Fibroblast of villous mesenchyme (primary cell): Measurements from ENCODE around the gene TMF1. TPM values are rescaled to one million over a fixed set of nuclear protein-coding genes. Genes with fewer than 3 reads are reported as not detected.

ENCODE experiments used
- DNase-seq: peaks from one replicate; pipeline ENCODE4 v3.0.0-alpha.2; 2010; ENCODE audit warnings: low read depth
- H3K4me3 ChIP-seq: 2 replicates; pipeline ENCODE4 v1.5.1; 2011; ENCODE audit warnings: low read depth, mild to moderate bottlenecking, low read length
- total RNA-seq: library from RNA; depleted of rRNA; stranded (reverse); fragments of >200 nt; gene quantifications from 2 replicates; pipeline ENCODE4 v1.2.3, GENCODE V29; 2012
- TF ChIP-seq, protein P1 (sequence below): IDR thresholded peaks from 2 replicates; pipeline ENCODE4 v1.5.1; 2012; ENCODE audit warnings: low read depth, mild to moderate bottlenecking, low read length; ENCODE audit not compliant: insufficient read depth

TMF1 gene
- total RNA-seq, 1 donor, result 49.2 TPM

DNA sequence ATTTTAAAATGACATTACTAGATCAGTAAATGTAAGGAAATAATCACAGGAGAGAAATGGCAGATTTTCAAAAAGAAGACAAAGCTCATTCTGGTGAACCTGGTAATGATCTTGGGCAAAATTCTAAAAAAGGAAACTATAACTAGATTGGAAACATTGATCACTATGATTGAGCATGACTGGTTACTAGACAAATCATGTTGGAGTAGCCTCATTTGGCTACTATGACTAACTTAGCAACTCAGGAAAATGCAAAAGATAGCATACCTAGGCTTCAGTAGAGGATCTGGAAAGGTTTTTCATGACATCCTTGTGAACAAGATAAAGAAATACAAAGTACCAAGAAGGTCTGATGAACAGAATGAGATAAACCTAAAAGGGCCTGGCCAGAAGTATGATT is 7.6 kb upstream of the TMF1 start:
- TF ChIP-seq, protein P1, sequence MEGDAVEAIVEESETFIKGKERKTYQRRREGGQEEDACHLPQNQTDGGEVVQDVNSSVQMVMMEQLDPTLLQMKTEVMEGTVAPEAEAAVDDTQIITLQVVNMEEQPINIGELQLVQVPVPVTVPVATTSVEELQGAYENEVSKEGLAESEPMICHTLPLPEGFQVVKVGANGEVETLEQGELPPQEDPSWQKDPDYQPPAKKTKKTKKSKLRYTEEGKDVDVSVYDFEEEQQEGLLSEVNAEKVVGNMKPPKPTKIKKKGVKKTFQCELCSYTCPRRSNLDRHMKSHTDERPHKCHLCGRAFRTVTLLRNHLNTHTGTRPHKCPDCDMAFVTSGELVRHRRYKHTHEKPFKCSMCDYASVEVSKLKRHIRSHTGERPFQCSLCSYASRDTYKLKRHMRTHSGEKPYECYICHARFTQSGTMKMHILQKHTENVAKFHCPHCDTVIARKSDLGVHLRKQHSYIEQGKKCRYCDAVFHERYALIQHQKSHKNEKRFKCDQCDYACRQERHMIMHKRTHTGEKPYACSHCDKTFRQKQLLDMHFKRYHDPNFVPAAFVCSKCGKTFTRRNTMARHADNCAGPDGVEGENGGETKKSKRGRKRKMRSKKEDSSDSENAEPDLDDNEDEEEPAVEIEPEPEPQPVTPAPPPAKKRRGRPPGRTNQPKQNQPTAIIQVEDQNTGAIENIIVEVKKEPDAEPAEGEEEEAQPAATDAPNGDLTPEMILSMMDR, result no peak
- no peak overlapping the region for H3K4me3 ChIP-seq
- no peak for DNase-seq

DNA sequence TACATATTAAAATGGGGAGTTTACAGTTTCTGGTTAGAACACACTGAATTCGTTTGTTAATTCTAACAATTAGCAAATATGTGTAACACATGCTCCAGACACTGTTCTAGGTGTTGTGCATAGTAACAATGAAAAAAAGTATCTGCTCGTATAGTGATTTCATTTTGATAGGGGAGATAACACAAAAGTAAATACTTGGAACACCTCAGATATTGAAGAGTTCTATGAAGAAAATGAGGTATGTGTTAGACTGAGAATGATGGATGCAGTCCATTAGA is 6.8 kb upstream of the TMF1 start:
- no peak for DNase-seq
- TF ChIP-seq, protein P1, result no peak

DNA sequence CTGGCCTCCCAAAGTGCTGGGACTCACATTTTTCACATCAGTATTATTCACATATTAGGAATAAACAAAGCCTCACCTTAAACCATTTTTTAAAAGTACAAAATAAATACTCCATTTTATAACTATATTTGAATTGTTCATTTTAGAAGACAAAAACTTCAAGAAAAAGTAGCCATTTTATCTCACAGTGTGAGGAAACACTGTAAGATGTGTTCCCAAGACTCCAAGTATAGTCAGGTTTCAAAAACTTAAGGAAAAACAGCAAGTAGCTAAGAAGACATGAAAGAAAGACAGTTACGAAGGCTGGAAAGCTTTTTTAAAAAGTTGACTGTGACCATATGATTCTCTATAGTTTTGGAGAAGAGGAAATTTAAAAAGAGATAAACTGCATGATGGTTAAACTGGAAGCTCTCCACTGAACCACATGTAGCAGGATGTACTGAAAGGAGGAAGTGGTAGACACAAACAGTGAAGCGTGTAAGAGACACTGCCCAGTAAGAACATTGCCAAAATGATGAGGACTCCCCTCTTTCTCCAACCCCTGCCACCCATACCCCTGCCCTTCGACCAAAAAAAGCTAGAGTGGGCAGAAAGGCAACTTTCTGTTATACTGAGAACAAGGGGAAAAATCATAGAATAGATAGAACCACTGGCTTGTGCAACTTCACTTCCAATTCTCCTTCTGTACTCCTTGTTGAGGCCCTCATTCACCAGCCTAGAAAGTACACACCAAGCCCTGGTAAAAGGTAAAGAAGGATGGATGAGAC is 6.2 kb upstream of the TMF1 start:
- DNase-seq, result no peak
- no peak overlapping the region for H3K4me3 ChIP-seq
- TF ChIP-seq, protein P1, result no peak

More for the DNA sequence above, 6.8 kb upstream of the TMF1 start:
- H3K4me3 ChIP-seq, result no peak overlapping the region

DNA sequence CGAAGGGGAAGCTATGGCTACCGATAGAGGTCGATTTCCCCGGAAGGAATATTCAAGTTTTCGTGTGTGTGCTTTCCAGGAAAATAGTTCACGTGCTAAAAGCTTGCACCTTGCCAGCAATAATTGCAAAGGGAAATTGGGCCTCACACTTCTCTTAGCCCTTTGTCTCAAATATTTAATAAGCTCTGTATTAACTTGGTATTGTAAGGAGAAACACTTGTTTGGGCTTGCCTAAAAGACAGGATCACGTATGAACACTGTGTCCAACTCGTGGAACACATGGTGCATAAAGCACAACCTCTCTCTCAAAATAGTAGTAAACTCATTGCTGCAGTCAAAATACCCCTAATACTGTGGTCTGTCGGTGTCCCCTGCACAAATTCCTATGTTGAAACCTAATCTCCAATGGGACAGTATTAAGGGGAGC is 352 bp upstream of the TMF1 start:
- DNase-seq, result no peak
- peak overlapping the region; percentile 75 for H3K4me3 ChIP-seq

DNA sequence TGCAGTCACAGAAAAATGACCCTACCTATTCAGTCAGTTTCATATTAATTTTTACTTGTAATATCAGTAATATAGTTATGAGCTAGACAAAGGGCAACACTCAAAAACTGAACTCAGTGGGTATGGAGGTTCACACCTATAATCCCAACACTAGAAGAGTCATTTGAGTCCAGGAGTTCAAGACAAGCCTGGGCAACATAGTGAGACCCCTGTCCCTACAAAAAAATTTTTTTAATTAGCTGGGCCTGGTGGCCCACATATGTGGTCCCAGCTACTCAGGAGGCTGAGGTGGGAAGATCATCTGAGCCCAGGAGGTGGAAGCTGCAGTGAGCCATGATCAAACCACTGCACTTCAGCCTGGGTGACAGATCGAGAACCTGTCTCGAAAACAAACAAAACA is 3.1 kb downstream of the TMF1 start:
- H3K4me3 ChIP-seq, result no peak overlapping the region
- TF ChIP-seq, protein P1, result no peak
- no peak for DNase-seq

More for the DNA sequence above, 352 bp upstream of the TMF1 start:
- TF ChIP-seq, protein P1, result no peak

DNA sequence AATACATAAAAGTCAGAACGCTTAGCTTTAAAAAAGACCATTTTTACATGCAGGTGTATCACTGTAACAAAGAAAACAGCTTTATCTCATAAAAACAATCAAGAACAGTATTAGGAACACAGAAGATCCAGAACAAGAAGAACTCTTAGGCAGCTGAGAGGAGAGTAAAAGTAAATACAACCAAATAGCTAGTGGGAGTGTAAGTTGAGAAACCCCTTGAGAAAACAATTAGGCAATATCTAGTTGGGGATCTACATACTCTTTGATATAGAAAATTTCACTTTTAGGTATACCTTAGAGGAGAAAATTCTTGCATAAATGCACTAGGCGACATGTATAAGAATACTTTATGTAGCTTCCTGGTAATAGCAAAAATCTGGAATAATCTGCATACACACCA is 7.5 kb downstream of the TMF1 start:
- TF ChIP-seq, protein P1, result no peak
- DNase-seq, result peak; percentile 27
- no peak overlapping the region for H3K4me3 ChIP-seq

DNA sequence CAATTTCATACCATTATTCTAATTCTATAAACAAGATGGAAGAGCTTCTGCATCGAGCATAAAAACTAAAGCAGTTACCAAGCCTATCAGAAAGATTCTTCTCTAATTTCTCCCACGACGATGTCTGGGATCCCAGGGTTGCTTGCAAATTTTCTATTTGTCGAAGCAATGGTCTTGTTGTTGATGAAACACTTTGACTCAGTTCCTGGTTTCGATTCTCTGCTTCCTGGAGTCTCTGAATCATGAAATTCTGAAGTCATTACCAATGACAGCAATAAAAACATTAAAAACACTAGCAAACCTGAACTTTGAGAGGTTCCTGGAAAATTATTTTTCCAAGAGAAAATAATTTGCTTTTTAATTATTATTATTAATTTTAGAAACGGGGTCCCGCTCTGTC is 18.7 kb downstream of the TMF1 start:
- peak; percentile 84 for DNase-seq
- no peak overlapping the region for H3K4me3 ChIP-seq
- TF ChIP-seq, protein P1, result no peak
